Hematopoietic multipotent progenitor cell treated with erythropoietin and hydrocortisone succinate and interleukin-3 and kit ligand, for 4 days (in vitro differentiated cells): ENCODE measurements around the gene SIGLEC12.
"Not testable (repeated sequence)": the region's sequence is repeated elsewhere in the genome, so short reads cannot be mapped to it uniquely, and the experiment has no call there.

ENCODE experiments used
- DNase-seq: peaks from one replicate; pipeline ENCODE4 v3.0.0-alpha.2; 2015

SIGLEC12 gene

DNA sequence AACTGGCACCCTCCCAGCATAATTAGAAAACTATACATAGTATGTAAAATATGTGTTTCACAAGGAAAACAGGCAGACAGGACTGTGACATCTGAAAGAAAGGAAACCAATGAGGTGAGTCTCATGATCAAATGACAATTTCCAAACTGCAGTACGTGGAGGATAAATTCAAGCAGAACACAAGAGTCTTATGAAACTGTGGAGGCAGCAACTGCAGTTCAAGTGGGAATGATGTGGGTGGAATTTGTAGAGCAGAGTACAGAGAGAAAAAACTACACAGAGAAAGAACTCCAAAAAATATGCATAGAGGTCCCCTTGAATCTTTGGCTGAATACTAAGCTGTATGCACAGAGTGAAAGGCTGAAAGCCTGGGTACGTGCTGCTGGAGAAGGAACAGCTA is 20.2 kb upstream of the SIGLEC12 start:
- DNase-seq, result no peak

GRCh38 chr19:51521357-51521756 is 19.8 kb upstream of the SIGLEC12 start:
- no peak for DNase-seq

DNA sequence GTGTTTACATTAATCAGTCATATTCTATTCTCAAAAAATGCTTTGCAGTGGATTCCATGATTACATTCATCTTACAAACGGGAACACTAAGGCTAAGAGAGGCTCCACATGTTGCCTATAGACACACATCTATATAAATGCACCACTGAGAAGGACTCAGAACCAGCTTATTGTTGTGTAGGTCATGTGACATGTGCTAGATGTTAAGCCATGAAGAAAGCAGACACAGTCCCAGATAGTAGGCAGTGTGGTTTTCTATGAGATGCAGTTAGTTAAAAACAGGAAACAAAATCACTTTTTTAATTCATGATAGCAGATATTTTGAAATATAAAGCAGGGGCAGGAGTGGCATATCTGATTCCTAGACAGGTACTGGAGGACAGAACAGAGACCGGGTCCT is 19.1 kb upstream of the SIGLEC12 start:
- DNase-seq, result peak; percentile 73

- peak; percentile 89 for DNase-seq
Measured at GRCh38 chr19:51514866-51515481, 13.4 kb upstream of the SIGLEC12 start.

DNA sequence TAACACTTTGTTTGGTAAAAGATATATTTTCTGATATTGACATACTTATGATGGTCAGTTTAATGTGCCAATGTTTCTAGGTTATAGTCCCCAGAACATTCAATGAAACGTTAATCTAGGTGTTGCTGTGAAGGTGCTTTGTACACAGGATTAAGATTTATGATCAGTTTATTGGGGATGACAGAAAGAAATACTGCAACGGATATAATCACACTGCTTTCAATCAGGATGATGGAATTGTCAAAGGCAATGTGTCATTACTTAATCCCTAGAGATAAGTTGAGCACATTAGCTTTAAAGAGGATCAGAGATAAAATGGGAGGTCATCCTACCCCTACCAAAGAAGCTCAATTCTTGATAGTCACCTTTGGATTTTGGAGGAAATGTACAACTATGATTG is 12.4 kb upstream of the SIGLEC12 start:
- no peak for DNase-seq

- peak; percentile 52 for DNase-seq
Measured at GRCh38 chr19:51511353-51511752, 9.8 kb upstream of the SIGLEC12 start.

- DNase-seq, result no peak
Measured at GRCh38 chr19:51509823-51510660, 8.4 kb upstream of the SIGLEC12 start.

- peak; percentile 93 for DNase-seq
Measured at GRCh38 chr19:51508059-51508733, 6.6 kb upstream of the SIGLEC12 start.

GRCh38 chr19:51507640-51508058 is 6.0 kb upstream of the SIGLEC12 start:
- no peak for DNase-seq

- no peak for DNase-seq
Measured at GRCh38 chr19:51507192-51507591, 5.6 kb upstream of the SIGLEC12 start.

- DNase-seq, result no peak
Measured at GRCh38 chr19:51505904-51506303, 4.3 kb upstream of the SIGLEC12 start.

GRCh38 chr19:51503896-51504295 is 2.3 kb upstream of the SIGLEC12 start:
- DNase-seq, result no peak

- peak; percentile 34 for DNase-seq
Measured at GRCh38 chr19:51503286-51503817, 1.8 kb upstream of the SIGLEC12 start.

GRCh38 chr19:51500931-51501330 is 669 bp downstream of the SIGLEC12 start:
- DNase-seq, result not testable (repeated sequence)

DNA sequence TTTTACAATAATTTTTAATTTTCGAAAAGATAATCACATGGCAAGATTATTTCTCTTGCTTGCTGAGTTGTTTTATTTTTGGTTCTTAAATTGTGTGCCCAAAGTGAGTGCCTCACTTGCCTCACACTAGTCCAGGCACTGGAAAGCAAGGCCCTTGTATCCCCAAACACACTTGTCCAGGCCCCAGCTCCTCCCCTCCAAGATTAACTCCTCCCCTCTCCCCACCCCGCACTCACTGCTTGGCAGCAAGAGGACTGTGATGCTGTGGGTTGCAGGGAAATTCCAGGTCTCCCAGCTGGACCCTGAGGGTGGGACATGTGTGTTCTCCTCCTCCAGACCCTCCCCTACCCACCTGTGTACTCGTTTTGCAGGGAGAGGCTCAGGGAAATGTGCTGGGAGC is 3.9 kb downstream of the SIGLEC12 start:
- DNase-seq, result no peak

GRCh38 chr19:51493776-51494175 is 7.8 kb downstream of the SIGLEC12 start:
- DNase-seq, result no peak

DNA sequence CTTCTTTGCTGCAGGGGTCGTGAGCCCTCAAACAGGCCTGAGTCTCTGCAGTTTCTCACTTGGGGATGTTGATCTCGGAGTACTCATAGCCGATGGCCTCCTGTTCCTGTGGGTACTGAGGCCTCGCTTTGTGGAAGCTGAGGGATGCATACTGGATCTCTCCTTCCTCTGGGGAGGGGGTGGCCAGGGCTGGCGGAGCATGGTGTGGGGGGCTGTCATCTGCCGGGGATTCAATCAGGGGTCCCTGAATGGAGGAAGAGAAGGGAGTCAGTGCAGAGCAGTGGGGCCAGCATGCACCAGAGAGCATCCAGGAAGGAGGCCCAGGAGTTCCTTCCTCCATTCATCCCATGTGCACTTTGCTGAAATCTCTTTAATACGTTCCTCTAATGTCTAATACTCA is 10.0 kb downstream of the SIGLEC12 start:
- no peak for DNase-seq

- no peak for DNase-seq
Measured at GRCh38 chr19:51490676-51491075, 10.9 kb downstream of the SIGLEC12 start.

GRCh38 chr19:51489113-51489512 is 12.5 kb downstream of the SIGLEC12 start:
- no peak for DNase-seq

- no peak for DNase-seq
Measured at GRCh38 chr19:51488491-51488890, 13.1 kb downstream of the SIGLEC12 start.

DNA sequence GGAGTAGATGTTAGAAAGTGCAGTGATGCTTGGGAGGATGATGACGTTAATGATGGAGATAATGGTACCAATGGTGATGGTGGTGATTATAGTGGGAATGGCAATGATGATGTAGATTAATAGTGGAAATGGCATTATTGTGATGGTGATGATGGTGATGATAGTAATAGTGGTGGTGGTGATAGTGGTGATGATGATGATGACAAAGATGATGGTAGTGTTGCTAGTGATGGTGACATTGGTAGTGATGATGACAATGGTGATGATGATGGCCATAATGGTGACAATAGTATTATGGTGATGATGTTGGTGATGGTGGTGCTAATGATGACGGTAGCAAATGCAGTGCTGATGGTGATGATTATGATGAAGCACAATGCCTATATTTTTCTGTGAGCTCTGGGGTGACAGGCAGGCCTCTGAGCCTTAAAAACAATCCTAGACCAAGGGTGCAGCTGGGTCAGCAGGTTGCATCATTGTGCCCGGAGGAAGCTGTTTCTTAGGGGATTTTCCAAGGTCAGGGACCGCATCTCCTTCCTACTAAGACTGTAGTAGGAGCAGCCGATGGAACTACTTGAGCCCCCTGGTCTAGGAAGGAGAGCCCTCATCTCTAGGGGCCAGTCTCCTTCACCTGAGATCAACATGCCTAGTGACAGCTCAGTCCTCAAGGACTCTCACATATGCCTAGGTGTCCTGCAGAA is 15.5 kb downstream of the SIGLEC12 start:
- DNase-seq, result no peak

DNA sequence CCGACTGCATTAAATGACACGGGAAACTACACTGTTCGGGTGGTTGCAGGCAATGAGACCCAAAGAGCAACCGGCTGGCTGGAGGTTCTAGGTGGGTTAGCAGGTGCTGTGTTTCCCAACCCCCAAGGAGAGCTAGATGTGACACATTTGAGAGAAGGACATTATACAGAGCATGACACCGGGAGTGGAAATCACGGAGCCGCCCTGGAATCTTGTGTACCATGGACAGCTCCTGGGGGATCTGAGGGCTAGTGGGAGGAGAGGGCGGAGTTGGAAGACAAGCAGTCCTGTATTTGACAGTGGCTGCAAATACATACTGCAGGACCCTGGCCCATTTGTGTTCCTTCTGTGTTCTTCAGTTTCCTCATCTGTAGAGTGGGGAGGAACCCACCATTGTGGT is 21.0 kb downstream of the SIGLEC12 start:
- peak; percentile 77 for DNase-seq
